HepG2 (cell line): ENCODE measurements around the gene COQ3. TPM values are rescaled to one million over a fixed set of nuclear protein-coding genes. Genes with fewer than 3 reads are reported as not detected.

Experiments
- ATAC-seq: fragments of 200-7000 bp; cut with Tn5 transposase; 3 replicates; pipeline ENCODE4 v1.9.1; 2020; ENCODE audit warnings: mild to moderate bottlenecking, moderate library complexity
- BruUV-seq: library from RNA; stranded (reverse); fragments of 400-500 nt; replicated peaks from 2 replicates; lab custom pipeline; 2021; lab: Mats Ljungman, UMichigan
- CTCF ChIA-PET: fragments of 300-600 bp; formaldehyde crosslinking; extraction: SDS; loops from one replicate; lab custom pipeline; 2021; ENCODE audit warnings: low total read pairs, inconsistent platforms, low intra/inter-chr PET ratio; lab: Yijun Ruan, JAX
- POLR2A ChIA-PET: fragments of 350-600 bp; sonication (Branson Sonifier 250); formaldehyde crosslinking; loops from one replicate; lab custom pipeline; 2020; ENCODE audit warnings: antibody characterized with exemption, inconsistent platforms; lab: Yijun Ruan, JAX
- DNase-seq: peaks from one replicate; pipeline ENCODE4 v3.0.0-alpha.2; 2015; ENCODE audit warnings: low spot score
- FAIRE-seq: peaks from 3 replicates; lab custom pipeline; 2011; peaks lifted over from hg19 to GRCh38; lab: Jason Lieb, UNC
- H2AFZ ChIP-seq: one replicate; pipeline ENCODE4 v1.6.1; 2011; ENCODE audit warnings: low read length, inconsistent platforms
- H3K27ac ChIP-seq: fragments of 300-600 bp; 3 replicates; pipeline ENCODE4 v1.8.0; 2011; ENCODE audit warnings: mixed run types, mild to moderate bottlenecking, mixed read lengths, low read length, inconsistent platforms; ENCODE audit not compliant: insufficient read depth; ENCODE audit errors: extremely low read length
- H3K27me3 ChIP-seq, 2 experiments: fragments of 200-600 bp in 1 of 2; 2 replicates in 1 of 2; 3 replicates in 1 of 2; pipeline versions ENCODE4 v1.6.0 to v1.8.0; 2011; ENCODE audit warnings: low read length in 2 of 2, mild to moderate bottlenecking in 2 of 2, moderate library complexity in 2 of 2, inconsistent platforms in 1 of 2; ENCODE audit not compliant: insufficient read depth in 2 of 2, control insufficient read depth in 1 of 2
- H3K36me3 ChIP-seq, 2 experiments: fragments of 200-600 bp in 1 of 2; replicated peaks in 1 of 2; 2 replicates in 1 of 2; 3 replicates in 1 of 2; pipeline versions ENCODE4 v1.5.1 to v1.8.0; 2011; ENCODE audit warnings: low read length in 2 of 2, inconsistent platforms in 1 of 2; ENCODE audit not compliant: insufficient read depth in 2 of 2, control insufficient read depth in 1 of 2
- H3K4me1 ChIP-seq: 2 replicates; pipeline ENCODE4 v1.5.1; 2012; ENCODE audit warnings: low read length, inconsistent platforms; ENCODE audit not compliant: insufficient read depth
- H3K4me2 ChIP-seq: 2 replicates; pipeline ENCODE4 v1.6.0; 2011; ENCODE audit warnings: low read depth, low read length, inconsistent platforms
- H3K4me3 ChIP-seq, 3 experiments: fragments of 200-600 bp in 1 of 3; sonication (generic), shearing (Covaris generic) in 1 of 3; replicated peaks in 1 of 3; 2 replicates each; pipeline ENCODE4 v1.5.1; 2011 to 2016; ENCODE audit warnings: low read length in 3 of 3, inconsistent platforms in 2 of 3, low read depth in 2 of 3, mild to moderate bottlenecking in 2 of 3, control low read depth in 1 of 3, mixed read lengths in 1 of 3; ENCODE audit not compliant: insufficient read depth in 1 of 3
- H3K79me2 ChIP-seq: one replicate; pipeline ENCODE4 v1.6.1; 2011; ENCODE audit warnings: low read length, inconsistent platforms; ENCODE audit not compliant: insufficient read depth
- H3K9ac ChIP-seq: 2 replicates; pipeline ENCODE4 v1.6.0; 2011; ENCODE audit warnings: mild to moderate bottlenecking, low read depth, low read length, inconsistent platforms; ENCODE audit not compliant: insufficient read depth
- H3K9me3 ChIP-seq: 2 replicates; pipeline ENCODE4 v1.5.1; 2012; ENCODE audit warnings: mild to moderate bottlenecking, low read length
- H4K20me1 ChIP-seq: 2 replicates; pipeline ENCODE4 v1.6.0; 2011; ENCODE audit warnings: inconsistent platforms, mild to moderate bottlenecking, low read length, moderate library complexity; ENCODE audit not compliant: insufficient read depth
- CAMTA2 ChIP-seq: sonication (generic); formaldehyde crosslinking; IDR thresholded peaks from 2 replicates; pipeline ENCODE4 v1.4.0; 2020; ENCODE audit warnings: mild to moderate bottlenecking, missing genetic modification reagents, borderline replicate concordance
- CHD2 ChIP-seq: IDR thresholded peaks from 2 replicates; pipeline ENCODE4 v1.6.1; 2011; ENCODE audit warnings: low read depth, low read length, improper control_type of control experiment
- ESRRA ChIP-seq: sonication (generic); formaldehyde crosslinking; IDR thresholded peaks from 2 replicates; pipeline ENCODE4 v1.5.1; 2020; ENCODE audit warnings: mild to moderate bottlenecking, low read depth, missing genetic modification reagents
- FIP1L1 ChIP-seq: fragments of 200-400 bp; formaldehyde crosslinking; IDR thresholded peaks from 2 replicates; pipeline ENCODE4 v1.6.1; 2018; ENCODE audit warnings: low read depth, mild to moderate bottlenecking, low read length, moderate library complexity, borderline replicate concordance; ENCODE audit not compliant: insufficient read depth
- HOXD1 ChIP-seq: sonication (generic); formaldehyde crosslinking; IDR thresholded peaks from 2 replicates; pipeline ENCODE4 v1.5.0; 2020; ENCODE audit warnings: missing genetic modification reagents
- IRF2 ChIP-seq: IDR thresholded peaks from 2 replicates; pipeline ENCODE4 v1.6.1; 2018; ENCODE audit warnings: missing genetic modification reagents, missing compliant biosample characterization
- KLF13 ChIP-seq: sonication (generic); formaldehyde crosslinking; IDR thresholded peaks from 2 replicates; pipeline ENCODE4 v1.4.0; 2020; ENCODE audit warnings: mild to moderate bottlenecking, missing genetic modification reagents
- MAFK ChIP-seq, 2 experiments: IDR thresholded peaks in 1 of 2; conservative IDR thresholded peaks in 1 of 2; 2 replicates each; pipeline ENCODE4 v1.6.1; 2011; ENCODE audit warnings: improper control_type of control experiment in 2 of 2, low read length in 2 of 2
- NR2F1 ChIP-seq, 2 experiments: fragments of 450-650 bp in 1 of 2; formaldehyde crosslinking in 1 of 2; IDR thresholded peaks; 2 replicates each; pipeline versions ENCODE4 v1.5.0 to v1.6.1; 2016 to 2020; ENCODE audit warnings: mild to moderate bottlenecking in 1 of 2, missing compliant biosample characterization in 1 of 2, missing genetic modification reagents in 1 of 2, moderate library complexity in 1 of 2
- RARG ChIP-seq: sonication (generic); formaldehyde crosslinking; IDR thresholded peaks from 2 replicates; pipeline ENCODE4 v1.4.0; 2020; ENCODE audit warnings: low read depth, mild to moderate bottlenecking, missing genetic modification reagents
- SMAD3 ChIP-seq: sonication (generic); formaldehyde crosslinking; IDR thresholded peaks from 2 replicates; pipeline ENCODE4 v1.4.0; 2020; ENCODE audit warnings: missing genetic modification reagents
- SMYD3 ChIP-seq: sonication (generic); formaldehyde crosslinking; IDR thresholded peaks from 2 replicates; pipeline ENCODE4 v1.8.1; 2023; ENCODE audit warnings: mild to moderate bottlenecking, missing genetic modification reagents
- SYNCRIP ChIP-seq: fragments of 200-400 bp; formaldehyde crosslinking; IDR thresholded peaks from 2 replicates; pipeline ENCODE4 v1.6.1; 2018; ENCODE audit warnings: mild to moderate bottlenecking, low read depth, low read length; ENCODE audit not compliant: insufficient read depth
- TARDBP ChIP-seq: sonication (generic); formaldehyde crosslinking; IDR thresholded peaks from 2 replicates; pipeline ENCODE4 v1.8.0; 2022; ENCODE audit warnings: mild to moderate bottlenecking, missing genetic modification reagents
- THYN1 ChIP-seq: sonication (generic); formaldehyde crosslinking; IDR thresholded peaks from 2 replicates; pipeline ENCODE4 v1.8.1; 2023; ENCODE audit warnings: low read depth, mild to moderate bottlenecking, moderate library complexity, missing genetic modification reagents, borderline replicate concordance
- ZBTB42 ChIP-seq: sonication (generic); formaldehyde crosslinking; IDR thresholded peaks from 2 replicates; pipeline ENCODE4 v1.5.0; 2020; ENCODE audit warnings: mild to moderate bottlenecking, missing genetic modification reagents
- ZNF30 ChIP-seq: sonication (generic); formaldehyde crosslinking; IDR thresholded peaks from 2 replicates; pipeline ENCODE4 v1.5.0; 2020; ENCODE audit warnings: mild to moderate bottlenecking, missing genetic modification reagents
- ZNF350 ChIP-seq: sonication (generic); formaldehyde crosslinking; IDR thresholded peaks from 2 replicates; pipeline ENCODE4 v1.4.0; 2020; ENCODE audit warnings: mild to moderate bottlenecking, low read depth, missing genetic modification reagents, borderline replicate concordance
- WGBS: methylation state at CpG from one replicate; pipeline ENCODE4 v1.1.6; 2017; ENCODE audit warnings: low lambda C conversion rate; 5-methylcytosine and 5-hydroxymethylcytosine counted together
- in situ Hi-C: cut with HindIII; loops from 2 replicates; pipeline ENCODE4 v1.10.0; 2017; ENCODE audit warnings: low pct_unique_long_range_greater_than_20kb; ENCODE audit not compliant: extremely low pct_ligation_motif_present
- intact Hi-C: fragments of 100-400 bp; cut with micrococcal nuclease; formaldehyde crosslinking; loops from one replicate; pipeline ENCODE4 v1.10.0; 2022; ENCODE audit not compliant: unreplicated experiment
- polyA plus RNA-seq, 8 experiments: library from polyadenylated mRNA; depleted of rRNA in 3 of 8; stranded (reverse) in 7 of 8; unstranded in 1 of 8; fragments of >200 nt; fragmentation: Illumina TruSeq in 4 of 8; extraction: Trizol in 4 of 8; gene quantifications; 2 replicates each; pipeline versions ENCODE4 v1.2.1 to v1.2.3, GENCODE V29; 2011 to 2016; ENCODE audit warnings: low read depth in 4 of 8, missing spikeins in 1 of 8, mixed read lengths in 1 of 8; ENCODE audit not compliant: insufficient read depth in 1 of 8
- total RNA-seq, 5 experiments: library from RNA; depleted of rRNA; stranded (reverse); fragments of >200 nt; fragmentation: Illumina TruSeq; extraction: Trizol; gene quantifications; 2 replicates each; pipeline ENCODE4 v1.2.3, GENCODE V29; 2016; ENCODE audit warnings: low read depth in 1 of 5
- TF ChIP-seq, protein P1 (sequence below): sonication (generic); formaldehyde crosslinking; IDR thresholded peaks from 2 replicates; pipeline ENCODE4 v1.4.0; 2020; ENCODE audit warnings: mild to moderate bottlenecking, missing genetic modification reagents
- TF ChIP-seq, protein P2 (sequence below): sonication (generic); formaldehyde crosslinking; IDR thresholded peaks from 2 replicates; pipeline ENCODE4 v1.4.0; 2020; ENCODE audit warnings: low read depth, mild to moderate bottlenecking, missing genetic modification reagents

The COQ3 gene
- total and polyA plus RNA-seq, 2 of the 13 experiments (the other 11 are each of a cell fraction or from before 2014, with no cell fraction given): 5.3 to 20.5 TPM

GRCh38 chr6:99348288-99349170, 45.5 kb downstream of the COQ3 start:
- H3K4me2 ChIP-seq: peak overlapping the region; percentile 72
- peaks cover 14% of the 10 kb centered on the region for H3K4me1 ChIP-seq
- H3K36me3 ChIP-seq: no peaks in the 10 kb centered on the region
- FAIRE-seq (no peak), DNase-seq (no peak), ATAC-seq (no peak; the same call in 2 of the 3 replicates)
- no peaks in the 10 kb centered on the region for H3K79me2 ChIP-seq
- TF ChIP-seq KLF13 (CRISPR knock-in tag): no peak
- TF ChIP-seq ZNF30: no peak
- no peak for TF ChIP-seq CHD2
- TF ChIP-seq, protein P1, sequence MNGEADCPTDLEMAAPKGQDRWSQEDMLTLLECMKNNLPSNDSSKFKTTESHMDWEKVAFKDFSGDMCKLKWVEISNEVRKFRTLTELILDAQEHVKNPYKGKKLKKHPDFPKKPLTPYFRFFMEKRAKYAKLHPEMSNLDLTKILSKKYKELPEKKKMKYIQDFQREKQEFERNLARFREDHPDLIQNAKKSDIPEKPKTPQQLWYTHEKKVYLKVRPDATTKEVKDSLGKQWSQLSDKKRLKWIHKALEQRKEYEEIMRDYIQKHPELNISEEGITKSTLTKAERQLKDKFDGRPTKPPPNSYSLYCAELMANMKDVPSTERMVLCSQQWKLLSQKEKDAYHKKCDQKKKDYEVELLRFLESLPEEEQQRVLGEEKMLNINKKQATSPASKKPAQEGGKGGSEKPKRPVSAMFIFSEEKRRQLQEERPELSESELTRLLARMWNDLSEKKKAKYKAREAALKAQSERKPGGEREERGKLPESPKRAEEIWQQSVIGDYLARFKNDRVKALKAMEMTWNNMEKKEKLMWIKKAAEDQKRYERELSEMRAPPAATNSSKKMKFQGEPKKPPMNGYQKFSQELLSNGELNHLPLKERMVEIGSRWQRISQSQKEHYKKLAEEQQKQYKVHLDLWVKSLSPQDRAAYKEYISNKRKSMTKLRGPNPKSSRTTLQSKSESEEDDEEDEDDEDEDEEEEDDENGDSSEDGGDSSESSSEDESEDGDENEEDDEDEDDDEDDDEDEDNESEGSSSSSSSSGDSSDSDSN (CRISPR knock-in tag): no peak
- TF ChIP-seq ZNF350 (CRISPR knock-in tag): no peak
- no peak for TF ChIP-seq MAFK (conservative IDR thresholded peaks at IDR 0.05 in 1 of 2, IDR thresholded peaks at IDR 0.05 in 1 of 2; ENCODE audit: low read length in 2 of 2)
- no peak for TF ChIP-seq THYN1 (CRISPR knock-in tag)
- TF ChIP-seq TARDBP (CRISPR knock-in tag): no peak
- TF ChIP-seq HOXD1 (CRISPR knock-in tag): no peak
- no peak for TF ChIP-seq NR2F1 (CRISPR knock-in tag; IDR thresholded peaks at IDR 0.05)
- no peak for TF ChIP-seq FIP1L1
- TF ChIP-seq ESRRA: no peak
- TF ChIP-seq IRF2 (CRISPR knock-in tag): no peak
- TF ChIP-seq RARG (CRISPR knock-in tag): no peak
- TF ChIP-seq, protein P2, sequence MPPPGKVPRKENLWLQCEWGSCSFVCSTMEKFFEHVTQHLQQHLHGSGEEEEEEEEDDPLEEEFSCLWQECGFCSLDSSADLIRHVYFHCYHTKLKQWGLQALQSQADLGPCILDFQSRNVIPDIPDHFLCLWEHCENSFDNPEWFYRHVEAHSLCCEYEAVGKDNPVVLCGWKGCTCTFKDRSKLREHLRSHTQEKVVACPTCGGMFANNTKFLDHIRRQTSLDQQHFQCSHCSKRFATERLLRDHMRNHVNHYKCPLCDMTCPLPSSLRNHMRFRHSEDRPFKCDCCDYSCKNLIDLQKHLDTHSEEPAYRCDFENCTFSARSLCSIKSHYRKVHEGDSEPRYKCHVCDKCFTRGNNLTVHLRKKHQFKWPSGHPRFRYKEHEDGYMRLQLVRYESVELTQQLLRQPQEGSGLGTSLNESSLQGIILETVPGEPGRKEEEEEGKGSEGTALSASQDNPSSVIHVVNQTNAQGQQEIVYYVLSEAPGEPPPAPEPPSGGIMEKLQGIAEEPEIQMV: no peak
- TF ChIP-seq SYNCRIP: no peak
- TF ChIP-seq SMYD3 (CRISPR knock-in tag): no peak
- TF ChIP-seq CAMTA2 (CRISPR knock-in tag): no peak
- no peak for TF ChIP-seq ZBTB42 (CRISPR knock-in tag)
- no peak for TF ChIP-seq SMAD3 (CRISPR knock-in tag)
- no peak overlapping the region for H2AFZ ChIP-seq
- intact Hi-C loops (no loop called here), in situ Hi-C loops (loop anchor here (25.0 kb wide), 1 partner anchor 464 kb away; no protein-coding TSS in a partner anchor)
- WGBS: 57% methylated on average over 20 of the region's 25 CpGs
- H4K20me1 ChIP-seq: no peaks in the 10 kb centered on the region
- H3K4me3 ChIP-seq: peak overlapping the region; percentile 26 to 73 (median 33); a peak in 4 of 6 replicates
- ChIA-PET CTCF (no interaction called here), POLR2A (interaction anchor here (1.3 kb wide), 1 partner anchor 76 kb away, joined by 5 read pairs; the partner anchor contains the start of gene PNISR)
- no peak overlapping the region for H3K9ac ChIP-seq
- H3K27ac ChIP-seq: no peak overlapping the region
- no peaks in the 10 kb centered on the region for H3K9me3 ChIP-seq
- no TSS peak for BruUV-seq
- H3K27me3 ChIP-seq: peaks cover 0 to 35% of the 10 kb centered on the region in 2 experiments; a peak in 4 of 5 replicates
